OCI-M2 (cell line): ENCODE measurements around the gene SYT7.

Experiments
- DNase-seq: peaks from one replicate; lab custom pipeline; 2025; ENCODE audit not compliant: unreplicated experiment; lab: John Stamatoyannopoulos, UW

The SYT7 gene

GRCh38 chr11:61518032-61518795 is 62.7 kb downstream of the SYT7 start:
- no peak for DNase-seq

- DNase-seq: no peak
These were observed 64.0 kb downstream of the SYT7 start for GRCh38 chr11:61516675-61517572.

- no peak for DNase-seq
These were observed 64.7 kb downstream of the SYT7 start for GRCh38 chr11:61516191-61516590.

GRCh38 chr11:61515686-61516085 is 65.2 kb downstream of the SYT7 start:
- DNase-seq: no peak

- no peak for DNase-seq
These were observed 66.6 kb downstream of the SYT7 start for GRCh38 chr11:61514050-61514917.

- no peak for DNase-seq
These were observed 67.6 kb downstream of the SYT7 start for GRCh38 chr11:61513143-61513765.

GRCh38 chr11:61512435-61512834 is 68.4 kb downstream of the SYT7 start:
- DNase-seq: no peak

- no peak for DNase-seq
These were observed 69.5 kb downstream of the SYT7 start for GRCh38 chr11:61511383-61511782.

- DNase-seq: no peak
These were observed 69.9 kb downstream of the SYT7 start for GRCh38 chr11:61510974-61511373.

GRCh38 chr11:61510166-61510919 is 70.5 kb downstream of the SYT7 start:
- DNase-seq: no peak

- DNase-seq: no peak
These were observed 71.5 kb downstream of the SYT7 start for GRCh38 chr11:61509043-61510029.

- DNase-seq: no peak
These were observed 72.7 kb downstream of the SYT7 start, which contains the start of gene LRRC10B for GRCh38 chr11:61507962-61508861. LRRC10B (plus strand) TSS chr11:61508749; CDS start chr11:61508999, 250 bp downstream.

- DNase-seq: no peak
These were observed 73.7 kb downstream of the SYT7 start for GRCh38 chr11:61507012-61507768.

- no peak for DNase-seq
These were observed 75.2 kb downstream of the SYT7 start for GRCh38 chr11:61505640-61506155.

GRCh38 chr11:61505106-61505505 is 75.8 kb downstream of the SYT7 start:
- DNase-seq: no peak

- DNase-seq: no peak
These were observed 77.6 kb downstream of the SYT7 start for GRCh38 chr11:61503135-61503770.
